ENCODE data around the gene FGFR2. TPM values are rescaled to one million over a fixed set of nuclear protein-coding genes. Genes with fewer than 3 reads are reported as not detected.

Gene FGFR2
- total and polyA plus RNA-seq, 9 of the 15 experiments (the other 6 are each of a cell fraction or from before 2014, with no cell fraction given) = 0.20 TPM; not detected in 8

DNA sequence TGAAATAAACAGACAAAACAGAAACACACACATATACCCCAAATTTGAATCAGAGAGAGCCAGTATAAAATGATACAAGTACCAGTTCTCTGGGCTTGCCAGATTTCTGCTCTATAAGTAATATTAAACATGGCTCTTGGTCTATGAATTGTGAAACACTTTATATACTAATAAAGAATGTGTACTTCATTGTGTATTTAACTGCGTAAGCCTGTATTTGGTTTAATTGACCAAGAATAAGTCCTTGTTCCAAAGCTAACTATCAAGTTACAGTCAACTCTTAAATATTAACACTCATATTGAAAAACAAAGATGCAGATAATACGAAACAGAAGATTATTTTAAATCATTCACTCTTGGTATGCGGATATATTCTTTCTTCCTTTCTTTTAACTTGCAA, 8.7 kb downstream of the FGFR2 start:
- CTCF ChIA-PET (ENCODE audit: low intra/inter-chr PET ratio) = no interaction called here
- H4K20me1 ChIP-seq (replicated peaks; ENCODE audit: control insufficient read depth, insufficient read depth, low read length) = no peaks in the 10 kb centered on the region
- ATAC-seq = no peak
- no peak for FAIRE-seq
- H3K4me2 ChIP-seq (ENCODE audit: insufficient read depth, low read length) = no peak overlapping the region
- H3K27ac ChIP-seq (ENCODE audit: extremely low read depth, low read depth, low read length) = no peak overlapping the region
- H3K4me1 ChIP-seq (replicated peaks in 1 of 2; ENCODE audit: control insufficient read depth in 2 of 2, insufficient read depth in 2 of 2, low read length in 2 of 2) = no peaks in the 10 kb centered on the region
- in situ Hi-C loops (cut with MboI) (no loop called here), intact Hi-C loops (cut with micrococcal nuclease) (no loop called here)
- no TSS peak for BruUV-seq (replicated peaks)
- no peak overlapping the region for H2AFZ ChIP-seq (ENCODE audit: low read depth, low read length)
- peaks cover 2 to 8% of the 10 kb centered on the region in 2 experiments; a peak in 3 of 5 replicates for H3K27me3 ChIP-seq (ENCODE audit: control insufficient read depth in 2 of 2, insufficient read depth in 2 of 2, low read length in 2 of 2)
- DNase-seq (ENCODE audit: extremely low read depth in 1 of 4, low spot score in 3 of 4) = no peak
- H3K9me1 ChIP-seq (ENCODE audit: control insufficient read depth, insufficient read depth, low read length) = no peaks in the 10 kb centered on the region
- TF ChIP-seq TGIF2 (CRISPR knock-in tag; IDR thresholded peaks at IDR 0.05) (no peak), ZNF586 (CRISPR knock-in tag; conservative IDR thresholded peaks at IDR 0.05) (no peak), BMI1 (IDR thresholded peaks at IDR 0.05; ENCODE audit: low read length) (no peak), EGR1 (conservative IDR thresholded peaks at IDR 0.05) (no peak), ZC3H8 (IDR thresholded peaks at IDR 0.05) (no peak), SIN3B (IDR thresholded peaks at IDR 0.05; ENCODE audit: low read depth) (no peak), ZNF232 (CRISPR knock-in tag; IDR thresholded peaks at IDR 0.05) (no peak), CBX1 (IDR thresholded peaks at IDR 0.05; ENCODE audit: low read depth) (no peak), NFIX (CRISPR knock-in tag; IDR thresholded peaks at IDR 0.05; ENCODE audit: low read depth) (no peak), TSC22D4 (tag; IDR thresholded peaks at IDR 0.05) (no peak), BRD9 (IDR thresholded peaks at IDR 0.05; ENCODE audit: low read depth, partially characterized antibody) (no peak), MAFF (IDR thresholded peaks at IDR 0.05; ENCODE audit: low read length) (no peak), HNRNPL (IDR thresholded peaks at IDR 0.05; ENCODE audit: low read depth, low read length) (no peak), ZNF140 (CRISPR knock-in tag; IDR thresholded peaks at IDR 0.05) (no peak), ZNF41 (CRISPR knock-in tag; conservative IDR thresholded peaks at IDR 0.05) (no peak), RCOR1 (IDR thresholded peaks at IDR 0.05; ENCODE audit: borderline replicate concordance in 1 of 2, low read depth in 2 of 2, low read length in 2 of 2) (no peak), ZNF134 (CRISPR knock-in tag; conservative IDR thresholded peaks at IDR 0.05) (no peak)
- TF ChIP-seq, protein P1, sequence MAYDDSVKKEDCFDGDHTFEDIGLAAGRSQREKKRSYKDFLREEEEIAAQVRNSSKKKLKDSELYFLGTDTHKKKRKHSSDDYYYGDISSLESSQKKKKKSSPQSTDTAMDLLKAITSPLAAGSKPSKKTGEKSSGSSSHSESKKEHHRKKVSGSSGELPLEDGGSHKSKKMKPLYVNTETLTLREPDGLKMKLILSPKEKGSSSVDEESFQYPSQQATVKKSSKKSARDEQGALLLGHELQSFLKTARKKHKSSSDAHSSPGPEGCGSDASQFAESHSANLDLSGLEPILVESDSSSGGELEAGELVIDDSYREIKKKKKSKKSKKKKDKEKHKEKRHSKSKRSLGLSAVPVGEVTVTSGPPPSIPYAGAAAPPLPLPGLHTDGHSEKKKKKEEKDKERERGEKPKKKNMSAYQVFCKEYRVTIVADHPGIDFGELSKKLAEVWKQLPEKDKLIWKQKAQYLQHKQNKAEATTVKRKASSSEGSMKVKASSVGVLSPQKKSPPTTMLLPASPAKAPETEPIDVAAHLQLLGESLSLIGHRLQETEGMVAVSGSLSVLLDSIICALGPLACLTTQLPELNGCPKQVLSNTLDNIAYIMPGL (CRISPR knock-in tag; IDR thresholded peaks at IDR 0.05) = no peak
- no peaks in the 10 kb centered on the region for H3K36me3 ChIP-seq (ENCODE audit: control insufficient read depth, insufficient read depth, low read length)
- H3K4me3 ChIP-seq = no peak overlapping the region
- no peaks in the 10 kb centered on the region for H3K79me2 ChIP-seq (ENCODE audit: control insufficient read depth, insufficient read depth, low read length)
- H3K9me3 ChIP-seq (replicated peaks; ENCODE audit: control insufficient read depth, insufficient read depth, low read depth, low read length) = no peaks in the 10 kb centered on the region
- POLR2A ChIA-PET = no interaction called here
- H3K9ac ChIP-seq (ENCODE audit: insufficient read depth in 1 of 2, low read depth in 2 of 2, low read length in 2 of 2) = no peak overlapping the region
- 8% methylated on average over 2 of the region's 3 CpGs for WGBS (ENCODE audit: insufficient coverage, low coverage, missing lambda C conversion rate)
